NT2/D1 (cell line): ENCODE data around the gene CXXC4.

ENCODE experiments used
- SUZ12 ChIP-seq: IDR thresholded peaks from 2 replicates; pipeline ENCODE4 v1.6.1; 2011; ENCODE audit not compliant: insufficient read length, insufficient read depth; ENCODE audit errors: extremely low read depth
- YY1 ChIP-seq: IDR thresholded peaks from 2 replicates; pipeline ENCODE4 v1.6.1; 2011; ENCODE audit not compliant: insufficient read length, insufficient read depth
- ZNF274 ChIP-seq: IDR thresholded peaks from 2 replicates; pipeline ENCODE4 v1.6.1; 2011; ENCODE audit warnings: mild to moderate bottlenecking, low read depth, low read length

- TF ChIP-seq ZNF274 (no peak), YY1 (no peak), SUZ12 (no peak)
These were observed 38.5 kb upstream of the CXXC4 start for GRCh38 chr4:104533156-104533555.
